ENCODE results near the gene HECTD4.

DNA sequence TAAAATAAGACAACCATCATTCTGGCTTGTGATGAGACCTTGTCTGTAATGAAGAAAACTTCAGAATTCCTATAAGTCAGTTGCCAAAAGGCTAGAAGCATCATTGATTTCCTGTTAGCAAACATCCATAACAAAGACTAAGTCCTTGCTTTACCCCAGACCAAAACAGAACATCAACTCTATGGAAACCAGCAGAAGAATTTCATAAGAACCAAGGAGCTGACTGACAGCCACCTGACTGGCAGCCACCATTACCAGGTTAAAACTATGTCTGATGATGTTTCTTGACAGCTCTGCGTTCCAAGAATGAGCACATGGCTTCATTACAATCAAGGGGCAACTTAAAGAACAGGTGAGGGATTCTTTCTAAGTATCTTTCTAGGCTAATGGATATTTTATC lies 29.3 kb downstream of the HECTD4 start:
- TF ChIP-seq, protein P1, sequence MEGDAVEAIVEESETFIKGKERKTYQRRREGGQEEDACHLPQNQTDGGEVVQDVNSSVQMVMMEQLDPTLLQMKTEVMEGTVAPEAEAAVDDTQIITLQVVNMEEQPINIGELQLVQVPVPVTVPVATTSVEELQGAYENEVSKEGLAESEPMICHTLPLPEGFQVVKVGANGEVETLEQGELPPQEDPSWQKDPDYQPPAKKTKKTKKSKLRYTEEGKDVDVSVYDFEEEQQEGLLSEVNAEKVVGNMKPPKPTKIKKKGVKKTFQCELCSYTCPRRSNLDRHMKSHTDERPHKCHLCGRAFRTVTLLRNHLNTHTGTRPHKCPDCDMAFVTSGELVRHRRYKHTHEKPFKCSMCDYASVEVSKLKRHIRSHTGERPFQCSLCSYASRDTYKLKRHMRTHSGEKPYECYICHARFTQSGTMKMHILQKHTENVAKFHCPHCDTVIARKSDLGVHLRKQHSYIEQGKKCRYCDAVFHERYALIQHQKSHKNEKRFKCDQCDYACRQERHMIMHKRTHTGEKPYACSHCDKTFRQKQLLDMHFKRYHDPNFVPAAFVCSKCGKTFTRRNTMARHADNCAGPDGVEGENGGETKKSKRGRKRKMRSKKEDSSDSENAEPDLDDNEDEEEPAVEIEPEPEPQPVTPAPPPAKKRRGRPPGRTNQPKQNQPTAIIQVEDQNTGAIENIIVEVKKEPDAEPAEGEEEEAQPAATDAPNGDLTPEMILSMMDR (conservative IDR thresholded peaks at IDR 0.05; ENCODE audit: low read depth in 2 of 2): no peak
- TF ChIP-seq EZH2 (IDR thresholded peaks at IDR 0.05; ENCODE audit: low read depth, unreplicated experiment) (no peak), POLR2AphosphoS5 (IDR thresholded peaks at IDR 0.05; ENCODE audit: low read depth) (no peak), EZH2phosphoT487 (IDR thresholded peaks at IDR 0.05; ENCODE audit: unreplicated experiment) (no peak), CREB1 (CRISPR knock-in tag; IDR thresholded peaks at IDR 0.05; ENCODE audit: low read depth) (no peak), JUNB (IDR thresholded peaks at IDR 0.05; ENCODE audit: unreplicated experiment) (no peak)
- TF ChIP-seq, protein P2, sequence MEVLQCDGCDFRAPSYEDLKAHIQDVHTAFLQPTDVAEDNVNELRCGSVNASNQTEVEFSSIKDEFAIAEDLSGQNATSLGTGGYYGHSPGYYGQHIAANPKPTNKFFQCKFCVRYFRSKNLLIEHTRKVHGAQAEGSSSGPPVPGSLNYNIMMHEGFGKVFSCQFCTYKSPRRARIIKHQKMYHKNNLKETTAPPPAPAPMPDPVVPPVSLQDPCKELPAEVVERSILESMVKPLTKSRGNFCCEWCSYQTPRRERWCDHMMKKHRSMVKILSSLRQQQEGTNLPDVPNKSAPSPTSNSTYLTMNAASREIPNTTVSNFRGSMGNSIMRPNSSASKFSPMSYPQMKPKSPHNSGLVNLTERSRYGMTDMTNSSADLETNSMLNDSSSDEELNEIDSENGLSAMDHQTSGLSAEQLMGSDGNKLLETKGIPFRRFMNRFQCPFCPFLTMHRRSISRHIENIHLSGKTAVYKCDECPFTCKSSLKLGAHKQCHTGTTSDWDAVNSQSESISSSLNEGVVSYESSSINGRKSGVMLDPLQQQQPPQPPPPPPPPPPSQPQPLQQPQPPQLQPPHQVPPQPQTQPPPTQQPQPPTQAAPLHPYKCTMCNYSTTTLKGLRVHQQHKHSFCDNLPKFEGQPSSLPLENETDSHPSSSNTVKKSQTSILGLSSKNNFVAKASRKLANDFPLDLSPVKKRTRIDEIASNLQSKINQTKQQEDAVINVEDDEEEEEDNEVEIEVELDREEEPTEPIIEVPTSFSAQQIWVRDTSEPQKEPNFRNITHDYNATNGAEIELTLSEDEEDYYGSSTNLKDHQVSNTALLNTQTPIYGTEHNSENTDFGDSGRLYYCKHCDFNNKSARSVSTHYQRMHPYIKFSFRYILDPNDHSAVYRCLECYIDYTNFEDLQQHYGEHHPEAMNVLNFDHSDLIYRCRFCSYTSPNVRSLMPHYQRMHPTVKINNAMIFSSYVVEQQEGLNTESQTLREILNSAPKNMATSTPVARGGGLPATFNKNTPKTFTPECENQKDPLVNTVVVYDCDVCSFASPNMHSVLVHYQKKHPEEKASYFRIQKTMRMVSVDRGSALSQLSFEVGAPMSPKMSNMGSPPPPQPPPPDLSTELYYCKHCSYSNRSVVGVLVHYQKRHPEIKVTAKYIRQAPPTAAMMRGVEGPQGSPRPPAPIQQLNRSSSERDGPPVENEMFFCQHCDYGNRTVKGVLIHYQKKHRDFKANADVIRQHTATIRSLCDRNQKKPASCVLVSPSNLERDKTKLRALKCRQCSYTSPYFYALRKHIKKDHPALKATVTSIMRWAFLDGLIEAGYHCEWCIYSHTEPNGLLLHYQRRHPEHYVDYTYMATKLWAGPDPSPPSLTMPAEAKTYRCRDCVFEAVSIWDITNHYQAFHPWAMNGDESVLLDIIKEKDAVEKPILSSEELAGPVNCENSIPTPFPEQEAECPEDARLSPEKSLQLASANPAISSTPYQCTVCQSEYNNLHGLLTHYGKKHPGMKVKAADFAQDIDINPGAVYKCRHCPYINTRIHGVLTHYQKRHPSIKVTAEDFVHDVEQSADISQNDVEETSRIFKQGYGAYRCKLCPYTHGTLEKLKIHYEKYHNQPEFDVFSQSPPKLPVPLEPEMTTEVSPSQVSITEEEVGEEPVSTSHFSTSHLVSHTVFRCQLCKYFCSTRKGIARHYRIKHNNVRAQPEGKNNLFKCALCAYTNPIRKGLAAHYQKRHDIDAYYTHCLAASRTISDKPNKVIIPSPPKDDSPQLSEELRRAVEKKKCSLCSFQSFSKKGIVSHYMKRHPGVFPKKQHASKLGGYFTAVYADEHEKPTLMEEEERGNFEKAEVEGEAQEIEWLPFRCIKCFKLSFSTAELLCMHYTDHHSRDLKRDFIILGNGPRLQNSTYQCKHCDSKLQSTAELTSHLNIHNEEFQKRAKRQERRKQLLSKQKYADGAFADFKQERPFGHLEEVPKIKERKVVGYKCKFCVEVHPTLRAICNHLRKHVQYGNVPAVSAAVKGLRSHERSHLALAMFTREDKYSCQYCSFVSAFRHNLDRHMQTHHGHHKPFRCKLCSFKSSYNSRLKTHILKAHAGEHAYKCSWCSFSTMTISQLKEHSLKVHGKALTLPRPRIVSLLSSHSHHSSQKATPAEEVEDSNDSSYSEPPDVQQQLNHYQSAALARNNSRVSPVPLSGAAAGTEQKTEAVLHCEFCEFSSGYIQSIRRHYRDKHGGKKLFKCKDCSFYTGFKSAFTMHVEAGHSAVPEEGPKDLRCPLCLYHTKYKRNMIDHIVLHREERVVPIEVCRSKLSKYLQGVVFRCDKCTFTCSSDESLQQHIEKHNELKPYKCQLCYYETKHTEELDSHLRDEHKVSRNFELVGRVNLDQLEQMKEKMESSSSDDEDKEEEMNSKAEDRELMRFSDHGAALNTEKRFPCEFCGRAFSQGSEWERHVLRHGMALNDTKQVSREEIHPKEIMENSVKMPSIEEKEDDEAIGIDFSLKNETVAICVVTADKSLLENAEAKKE (CRISPR knock-in tag; IDR thresholded peaks at IDR 0.05): no peak

Data from GM23338 (cell line).